CD4-positive, CD25-positive, alpha-beta regulatory T cell (primary cell): ENCODE results near the gene SLC25A48. TPM values are rescaled to one million over a fixed set of nuclear protein-coding genes. Genes with fewer than 3 reads are reported as not detected.

Experiments
- ATAC-seq, 2 donors: fragments of 150-1000 bp; cut with Tn5 transposase; one replicate each; pipeline ENCODE4 v1.10.0; 2021; ENCODE audit warnings: low read depth in 2 of 2, moderate number of reproducible peaks in 2 of 2, moderate library complexity in 1 of 2
- DNase-seq, 3 donors: peaks; one replicate each; pipeline versions ENCODE4 v3.0.0 to v3.0.0-alpha.2; 2012 to 2022; ENCODE audit warnings: mixed read lengths in 1 of 3
- H3K27ac ChIP-seq: one replicate; pipeline ENCODE4 v1.7.0; 2013; ENCODE audit warnings: mild to moderate bottlenecking, low read length; ENCODE audit not compliant: insufficient read depth, poor library complexity, severe bottlenecking
- H3K27me3 ChIP-seq: one replicate; pipeline ENCODE4 v1.7.0; 2013; ENCODE audit warnings: low read length; ENCODE audit not compliant: control insufficient read depth, insufficient read depth
- H3K36me3 ChIP-seq: one replicate; pipeline ENCODE4 v1.7.0; 2013; ENCODE audit warnings: mild to moderate bottlenecking, low read length, moderate library complexity; ENCODE audit not compliant: control insufficient read depth, insufficient read depth
- H3K4me1 ChIP-seq: 2 replicates; pipeline ENCODE4 v1.7.0; 2013; ENCODE audit warnings: mild to moderate bottlenecking, low read length; ENCODE audit not compliant: insufficient read depth, control insufficient read depth, poor library complexity, severe bottlenecking
- H3K4me3 ChIP-seq: one replicate; pipeline ENCODE4 v1.7.0; 2013; ENCODE audit warnings: low read depth, mild to moderate bottlenecking, low read length, moderate library complexity
- H3K9me3 ChIP-seq, 2 experiments: 1 replicate in 1 of 2; 2 replicates in 1 of 2; pipeline ENCODE4 v1.7.0; 2013; ENCODE audit warnings: low read length in 2 of 2, mild to moderate bottlenecking in 1 of 2, moderate library complexity in 1 of 2; ENCODE audit not compliant: control insufficient read depth in 2 of 2
- H3K27ac Mint-ChIP-seq, 3 donors: one replicate each; pipeline ENCODE4 v1.8.0; 2020 to 2022; ENCODE audit warnings: mild to moderate bottlenecking in 3 of 3, mixed read lengths in 3 of 3, moderate library complexity in 2 of 3
- H3K27me3 Mint-ChIP-seq: one replicate; pipeline ENCODE4 v1.8.0; 2022; ENCODE audit warnings: mild to moderate bottlenecking, mixed read lengths
- H3K36me3 Mint-ChIP-seq: one replicate; pipeline ENCODE4 v1.8.0; 2020; ENCODE audit warnings: mixed read lengths
- H3K4me1 Mint-ChIP-seq, 4 donors: one replicate each; pipeline ENCODE4 v1.8.0; 2020 to 2022; ENCODE audit warnings: mixed read lengths in 4 of 4, mild to moderate bottlenecking in 1 of 4
- H3K4me3 Mint-ChIP-seq, 4 donors: one replicate each; pipeline ENCODE4 v1.8.0; 2020 to 2022; ENCODE audit warnings: mild to moderate bottlenecking in 4 of 4, mixed read lengths in 4 of 4, moderate library complexity in 3 of 4
- H3K9me3 Mint-ChIP-seq, 7 donors: one replicate each; pipeline ENCODE4 v1.8.0; 2020 to 2022; ENCODE audit warnings: mixed read lengths in 7 of 7, mild to moderate bottlenecking in 3 of 7, moderate library complexity in 2 of 7
- polyA plus RNA-seq, 4 donors: library from polyadenylated mRNA; unstranded; fragments of 300-500 nt; fragmentation: Illumina TruSeq; gene quantifications; one replicate each; pipeline ENCODE4 v1.2.3, GENCODE V29; 2021
- total RNA-seq: library from RNA; stranded (reverse); gene quantifications from one replicate; pipeline ENCODE4 v1.2.3, GENCODE V29; 2022

Gene SLC25A48
- not detected for total RNA-seq
- not detected for polyA plus RNA-seq

DNA sequence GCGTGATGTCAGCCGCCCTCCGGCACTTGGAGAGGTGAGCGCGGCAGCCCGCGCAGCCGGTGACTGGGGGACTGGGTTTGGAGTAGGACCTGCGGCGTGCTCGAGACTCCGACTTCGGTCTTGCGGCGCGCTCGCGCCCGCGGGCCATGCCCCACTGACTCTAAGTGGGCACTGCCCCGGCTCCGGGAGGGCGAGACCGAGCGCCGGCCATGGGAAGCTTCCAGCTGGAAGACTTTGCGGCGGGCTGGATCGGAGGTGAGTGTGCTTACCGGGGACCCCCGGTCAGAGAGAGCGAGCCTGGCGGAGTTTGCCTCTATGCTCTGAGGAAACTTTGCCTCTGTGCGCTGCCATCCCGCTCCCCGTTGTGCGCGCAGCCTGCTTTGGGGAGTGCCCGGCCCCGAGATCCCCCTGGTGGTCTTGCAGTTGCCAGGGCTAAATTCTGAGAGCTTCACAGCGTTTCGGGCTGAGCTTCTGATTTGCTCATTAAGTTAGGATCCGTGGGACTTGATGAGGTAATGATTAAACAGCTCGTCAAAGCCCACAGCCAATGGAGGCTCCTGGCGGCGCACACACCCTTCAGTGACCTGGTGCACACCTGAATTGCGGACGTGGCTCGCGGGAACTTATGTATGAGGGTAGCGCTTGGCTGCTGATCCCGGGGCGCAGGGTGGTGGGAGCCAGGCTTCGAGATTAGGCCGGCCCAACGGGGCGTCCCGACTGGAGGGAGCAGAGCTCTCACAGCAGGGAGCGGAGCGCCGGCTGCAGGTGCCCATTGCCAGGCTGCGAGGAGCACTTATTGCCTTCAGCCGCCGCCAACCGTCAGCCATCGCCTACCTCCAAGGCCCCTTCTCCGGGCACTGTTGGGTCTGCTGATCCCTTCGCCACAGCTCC lies at the start of gene SLC25A48:
Gene SLC25A48, plus strand, starts transcription at position 25 of the 891 bp plus-strand sequence. Its CDS starts 185 bp downstream, at position 210.
- Histone ChIP-seq H3K9me3 (no peaks in the 10 kb centered on the region), H3K36me3 (no peaks in the 10 kb centered on the region), H3K27me3 (peaks cover 4% of the 10 kb centered on the region), H3K27ac (no peak within 1 kb of the TSS), H3K4me3 (no peak within 1 kb of the TSS), H3K4me1 (no peaks in the 10 kb centered on the region)
- Mint-ChIP-seq H3K9me3 (peaks cover 0 to 14% (median 0%) of the 10 kb centered on the region in 7 donors), H3K36me3 (no peaks in the 10 kb centered on the region), H3K4me1 (peaks cover 0 to 4% (median 1%) of the 10 kb centered on the region in 4 donors), H3K27me3 (peaks cover 20% of the 10 kb centered on the region), H3K4me3 (peak within 1 kb of the TSS in 1 of 4 donors; percentile 10), H3K27ac (no peak within 1 kb of the TSS)
- ATAC-seq: no peak
- peak in 1 of 3 donors; percentile 34 for DNase-seq

DNA sequence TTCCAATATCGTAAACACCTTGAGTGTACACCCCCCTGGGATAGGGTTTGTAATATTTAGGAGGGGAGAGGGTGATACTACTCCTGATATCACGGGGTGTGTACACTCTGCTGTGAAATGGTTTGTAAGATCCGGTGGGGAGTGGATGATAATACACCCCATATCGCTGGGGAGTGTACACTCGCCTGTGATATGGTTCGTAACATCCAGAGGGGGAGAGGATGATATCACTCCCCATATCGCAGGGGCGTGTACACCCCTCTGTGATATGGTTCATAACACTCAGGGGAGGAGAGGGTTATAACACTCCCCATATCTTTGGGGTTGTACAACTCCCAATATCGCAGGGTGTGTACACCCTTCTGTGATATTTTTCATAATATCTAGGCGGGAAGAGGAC lies 33.8 kb upstream of the SLC25A48 start:
- peaks cover 0 to 3% (median 0%) of the 10 kb centered on the region in 7 donors for H3K9me3 Mint-ChIP-seq
- Histone ChIP-seq H3K9me3 (no peaks in the 10 kb centered on the region), H3K4me1 (no peaks in the 10 kb centered on the region), H3K36me3 (no peaks in the 10 kb centered on the region), H3K27ac (no peak overlapping the region), H3K27me3 (no peaks in the 10 kb centered on the region), H3K4me3 (no peak overlapping the region)
- H3K4me1 Mint-ChIP-seq: no peaks in the 10 kb centered on the region
- ATAC-seq: no peak
- no peaks in the 10 kb centered on the region for H3K36me3 Mint-ChIP-seq
- no peak overlapping the region for H3K27ac Mint-ChIP-seq
- H3K4me3 Mint-ChIP-seq: no peak overlapping the region
- peak in 1 of 3 donors; percentile 13 for DNase-seq
- no peaks in the 10 kb centered on the region for H3K27me3 Mint-ChIP-seq

DNA sequence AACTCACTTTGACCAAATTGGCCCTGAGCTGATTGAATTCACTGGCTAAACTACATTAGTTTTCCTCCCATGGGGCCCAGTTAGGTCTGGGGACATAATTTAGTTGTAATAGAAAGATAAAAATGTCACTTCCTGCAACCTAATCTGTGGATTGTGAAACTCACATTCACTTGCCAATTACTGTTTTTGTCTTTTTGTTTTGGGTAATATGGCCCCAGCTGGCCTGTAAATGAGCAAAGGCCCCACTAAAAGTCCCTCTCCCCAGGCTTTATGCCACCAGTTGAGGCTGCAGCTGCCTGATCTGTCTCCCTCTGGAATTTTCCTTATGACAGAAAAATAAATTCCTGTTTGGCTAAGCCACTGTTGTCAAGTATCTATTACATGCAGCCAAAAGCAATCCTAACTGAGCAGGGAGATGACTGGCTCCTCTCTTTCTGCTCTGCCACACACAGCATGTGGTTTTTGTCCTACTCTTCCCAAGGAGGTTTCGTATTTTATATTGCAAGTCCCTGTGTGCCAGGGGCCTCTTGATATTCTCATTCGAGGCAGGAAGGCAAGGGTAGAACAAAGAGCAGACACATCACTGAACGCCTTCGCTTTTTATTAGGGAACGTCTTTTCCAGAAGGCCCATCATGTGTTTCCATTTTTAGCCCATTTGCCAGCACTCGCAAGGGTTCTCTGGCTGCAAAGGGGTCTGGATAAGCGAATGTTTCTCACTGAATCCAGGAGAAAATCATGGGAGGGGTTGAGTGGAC lies 24.1 kb upstream of the SLC25A48 start:
- peaks cover 15% of the 10 kb centered on the region for H3K27me3 Mint-ChIP-seq
- H3K36me3 ChIP-seq: no peaks in the 10 kb centered on the region
- H3K27me3 ChIP-seq: peaks cover 2% of the 10 kb centered on the region
- H3K4me1 ChIP-seq: no peaks in the 10 kb centered on the region
- H3K9me3 ChIP-seq: no peaks in the 10 kb centered on the region
- DNase-seq (no peak), ATAC-seq (no peak)
- H3K4me3 Mint-ChIP-seq: no peak overlapping the region
- H3K9me3 Mint-ChIP-seq: no peaks in the 10 kb centered on the region
- no peak overlapping the region for H3K27ac Mint-ChIP-seq
- H3K27ac ChIP-seq: no peak overlapping the region
- no peaks in the 10 kb centered on the region for H3K4me1 Mint-ChIP-seq
- no peaks in the 10 kb centered on the region for H3K36me3 Mint-ChIP-seq
- no peak overlapping the region for H3K4me3 ChIP-seq

- Mint-ChIP-seq H3K36me3 (no peaks in the 10 kb centered on the region), H3K27ac (peak overlapping the region in 1 of 3 donors; percentile 2), H3K27me3 (peaks cover 15% of the 10 kb centered on the region), H3K4me1 (no peaks in the 10 kb centered on the region), H3K9me3 (no peaks in the 10 kb centered on the region), H3K4me3 (no peak overlapping the region)
- DNase-seq (no peak), ATAC-seq (no peak)
- Histone ChIP-seq H3K27ac (no peak overlapping the region), H3K4me1 (no peaks in the 10 kb centered on the region), H3K36me3 (no peaks in the 10 kb centered on the region), H3K27me3 (peaks cover 2% of the 10 kb centered on the region), H3K4me3 (no peak overlapping the region), H3K9me3 (no peaks in the 10 kb centered on the region)
Measured at GRCh38 chr5:135811007-135811406, 23.5 kb upstream of the SLC25A48 start.

DNA sequence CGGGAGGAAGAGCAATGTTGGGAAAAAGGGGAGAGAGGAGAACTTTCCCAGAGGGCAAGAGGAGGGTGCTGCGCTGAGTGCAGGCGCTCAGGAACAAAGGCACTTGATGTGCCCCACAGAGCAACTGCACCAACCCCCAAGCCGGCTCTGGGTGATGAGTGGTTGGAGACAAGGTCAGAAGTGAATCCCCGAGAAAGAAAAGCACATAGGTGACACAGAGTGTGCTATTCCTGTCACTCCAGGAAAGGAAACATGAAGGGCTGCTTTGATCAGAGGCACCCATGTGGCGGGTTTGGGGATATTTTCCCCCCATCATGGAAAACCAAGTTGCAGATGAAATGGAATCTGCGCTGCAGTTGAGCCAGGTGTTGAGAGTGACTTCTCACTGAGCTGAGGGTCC lies 20.7 kb upstream of the SLC25A48 start:
- Mint-ChIP-seq H3K27ac (no peak overlapping the region), H3K27me3 (peaks cover 24% of the 10 kb centered on the region), H3K9me3 (no peaks in the 10 kb centered on the region), H3K36me3 (no peaks in the 10 kb centered on the region), H3K4me1 (no peaks in the 10 kb centered on the region), H3K4me3 (no peak overlapping the region)
- ATAC-seq: no peak
- DNase-seq: no peak
- Histone ChIP-seq H3K36me3 (no peaks in the 10 kb centered on the region), H3K4me3 (no peak overlapping the region), H3K27ac (no peak overlapping the region), H3K27me3 (peaks cover 2% of the 10 kb centered on the region), H3K9me3 (no peaks in the 10 kb centered on the region), H3K4me1 (no peaks in the 10 kb centered on the region)

DNA sequence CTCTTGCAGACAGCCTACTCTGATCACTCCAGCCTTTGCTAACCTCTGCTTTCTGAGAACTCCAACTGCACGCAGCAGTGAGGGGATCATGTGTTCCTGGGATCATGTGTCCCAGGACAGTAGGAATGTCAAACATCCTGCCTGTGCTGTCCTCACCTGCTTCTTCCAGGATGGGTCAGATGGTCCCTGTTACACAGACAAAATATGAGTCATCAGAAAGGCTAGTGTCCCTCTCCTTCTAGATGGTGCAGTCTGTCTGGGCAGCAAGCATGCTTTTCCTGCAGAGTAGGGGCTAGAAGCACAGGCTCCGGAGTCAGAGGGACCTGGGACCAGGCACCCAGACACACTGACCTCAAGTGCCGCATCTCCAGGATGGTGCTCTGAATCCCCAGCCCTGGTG lies 20.1 kb upstream of the SLC25A48 start:
- Histone ChIP-seq H3K27me3 (peaks cover 2% of the 10 kb centered on the region), H3K4me1 (no peaks in the 10 kb centered on the region), H3K27ac (no peak overlapping the region), H3K4me3 (no peak overlapping the region), H3K36me3 (no peaks in the 10 kb centered on the region), H3K9me3 (no peaks in the 10 kb centered on the region)
- peaks cover 26% of the 10 kb centered on the region for H3K27me3 Mint-ChIP-seq
- no peak for ATAC-seq
- no peaks in the 10 kb centered on the region for H3K36me3 Mint-ChIP-seq
- no peak overlapping the region for H3K4me3 Mint-ChIP-seq
- no peaks in the 10 kb centered on the region for H3K4me1 Mint-ChIP-seq
- H3K9me3 Mint-ChIP-seq: no peaks in the 10 kb centered on the region
- DNase-seq: no peak
- no peak overlapping the region for H3K27ac Mint-ChIP-seq

- Histone ChIP-seq H3K27ac (no peak overlapping the region), H3K36me3 (no peaks in the 10 kb centered on the region), H3K4me1 (no peaks in the 10 kb centered on the region), H3K27me3 (peaks cover 2% of the 10 kb centered on the region), H3K9me3 (no peaks in the 10 kb centered on the region), H3K4me3 (no peak overlapping the region)
- peaks cover 26% of the 10 kb centered on the region for H3K27me3 Mint-ChIP-seq
- DNase-seq (no peak), ATAC-seq (no peak)
- H3K27ac Mint-ChIP-seq: no peak overlapping the region
- no peaks in the 10 kb centered on the region for H3K36me3 Mint-ChIP-seq
- no peaks in the 10 kb centered on the region for H3K4me1 Mint-ChIP-seq
- H3K9me3 Mint-ChIP-seq: no peaks in the 10 kb centered on the region
- H3K4me3 Mint-ChIP-seq: no peak overlapping the region
Measured at GRCh38 chr5:135814812-135815211, 19.7 kb upstream of the SLC25A48 start.
